Breast epithelium (tissue), 3 donors: ENCODE measurements around the gene ARL4C.

Source experiments
- POLR2A ChIP-seq: fragments of 450-650 bp; IDR thresholded peaks from one replicate; pipeline ENCODE4 v1.6.1; 2016; ENCODE audit warnings: antibody characterized with exemption, mild to moderate bottlenecking, moderate library complexity
- TF ChIP-seq, protein P1 (sequence below), 3 donors: fragments of 450-650 bp; IDR thresholded peaks; one replicate each; pipeline ENCODE4 v1.5.1; 2016 to 2017; ENCODE audit warnings: antibody characterized with exemption in 3 of 3, mild to moderate bottlenecking in 3 of 3, moderate library complexity in 3 of 3

DNA sequence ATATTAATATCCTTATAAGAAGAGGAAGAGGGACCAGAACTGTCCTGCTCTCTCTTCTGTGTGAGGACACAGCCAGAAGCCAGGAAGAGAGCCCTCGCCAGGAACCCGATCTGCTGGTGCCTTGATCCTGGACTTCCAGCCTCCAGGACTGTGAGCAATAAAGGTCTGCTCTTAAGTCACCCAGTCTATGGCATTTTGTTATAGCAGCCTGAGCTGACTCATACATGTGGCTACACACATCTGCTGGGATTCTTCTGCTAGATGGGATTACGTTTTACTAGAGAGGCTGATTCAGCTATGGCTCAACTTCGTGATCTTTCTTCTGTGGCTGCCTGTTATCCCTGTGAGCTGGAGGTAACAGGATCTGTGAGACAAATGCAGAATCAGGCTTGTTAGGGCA, 29.6 kb downstream of the ARL4C start:
- TF ChIP-seq, protein P1, sequence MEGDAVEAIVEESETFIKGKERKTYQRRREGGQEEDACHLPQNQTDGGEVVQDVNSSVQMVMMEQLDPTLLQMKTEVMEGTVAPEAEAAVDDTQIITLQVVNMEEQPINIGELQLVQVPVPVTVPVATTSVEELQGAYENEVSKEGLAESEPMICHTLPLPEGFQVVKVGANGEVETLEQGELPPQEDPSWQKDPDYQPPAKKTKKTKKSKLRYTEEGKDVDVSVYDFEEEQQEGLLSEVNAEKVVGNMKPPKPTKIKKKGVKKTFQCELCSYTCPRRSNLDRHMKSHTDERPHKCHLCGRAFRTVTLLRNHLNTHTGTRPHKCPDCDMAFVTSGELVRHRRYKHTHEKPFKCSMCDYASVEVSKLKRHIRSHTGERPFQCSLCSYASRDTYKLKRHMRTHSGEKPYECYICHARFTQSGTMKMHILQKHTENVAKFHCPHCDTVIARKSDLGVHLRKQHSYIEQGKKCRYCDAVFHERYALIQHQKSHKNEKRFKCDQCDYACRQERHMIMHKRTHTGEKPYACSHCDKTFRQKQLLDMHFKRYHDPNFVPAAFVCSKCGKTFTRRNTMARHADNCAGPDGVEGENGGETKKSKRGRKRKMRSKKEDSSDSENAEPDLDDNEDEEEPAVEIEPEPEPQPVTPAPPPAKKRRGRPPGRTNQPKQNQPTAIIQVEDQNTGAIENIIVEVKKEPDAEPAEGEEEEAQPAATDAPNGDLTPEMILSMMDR (IDR thresholded peaks at IDR 0.05) = no peak
- TF ChIP-seq POLR2A = no peak
